22Rv1 (cell line): Measurements from ENCODE around the gene HEXA.

Experiments
- CTCF ChIP-seq: fragments of 450-650 bp; IDR thresholded peaks from 2 replicates; pipeline ENCODE4 v1.5.1; 2017; ENCODE audit warnings: mild to moderate bottlenecking
- ZFX ChIP-seq: fragments of 450-650 bp; IDR thresholded peaks from 2 replicates; pipeline ENCODE4 v1.6.1; 2017; ENCODE audit warnings: antibody characterized with exemption, borderline replicate concordance

- no peak for TF ChIP-seq CTCF
- TF ChIP-seq ZFX = no peak
These were observed 44.8 kb downstream of the HEXA start for GRCh38 chr15:72331021-72331420.
